Measurements from ENCODE around the gene PCBP2. TPM values are rescaled to one million over a fixed set of nuclear protein-coding genes. Genes with fewer than 3 reads are reported as not detected.

Gene PCBP2
- total and polyA plus RNA-seq, 10 of the 15 experiments (the other 5 are each of a cell fraction or from before 2014, with no cell fraction given): 109 to 803 (median 327) TPM

- TF ChIP-seq CTCF (IDR thresholded peaks at IDR 0.05 in 2 of 3, conservative IDR thresholded peaks at IDR 0.05 in 1 of 3; ENCODE audit: control insufficient read depth in 2 of 3, extremely low read depth in 1 of 3, insufficient read depth in 1 of 3, low read depth in 3 of 3, low read length in 3 of 3) (peak; percentile 92 to 97 (median 95)), NR2C1 (IDR thresholded peaks at IDR 0.05) (peak; percentile 100), USF2 (IDR thresholded peaks at IDR 0.05; ENCODE audit: borderline replicate concordance, low read depth, low read length) (no peak), RFX5 (IDR thresholded peaks at IDR 0.05; ENCODE audit: low read depth, low read length) (peak; percentile 19; the same call in 1 of the 2 replicates), MYB (IDR thresholded peaks at IDR 0.05; ENCODE audit: borderline replicate concordance, low read depth, low read length) (no peak), SMARCA5 (IDR thresholded peaks at IDR 0.05) (peak; percentile 84; the same call in 1 of the 2 replicates), ATF3 (IDR thresholded peaks at IDR 0.05; ENCODE audit: borderline replicate concordance, extremely low read depth, low read depth, low read length) (no peak), ZBED1 (IDR thresholded peaks at IDR 0.05; ENCODE audit: borderline replicate concordance) (no peak), CHD2 (IDR thresholded peaks at IDR 0.05; ENCODE audit: borderline replicate concordance, low read depth, low read length) (peak; percentile 67), CUX1 (IDR thresholded peaks at IDR 0.05; ENCODE audit: insufficient replicate concordance, low read depth, low read length) (peak; percentile 13), SIX5 (IDR thresholded peaks at IDR 0.05; ENCODE audit: low read depth, low read length, severe bottlenecking) (peak; percentile 67), E4F1 (IDR thresholded peaks at IDR 0.05; ENCODE audit: borderline replicate concordance, partially characterized antibody) (peak; percentile 72), SMAD5 (IDR thresholded peaks at IDR 0.05; ENCODE audit: low read depth) (no peak), RAD51 (IDR thresholded peaks at IDR 0.05) (peak; percentile 31; the same call in 1 of the 2 replicates), ELK1 (IDR thresholded peaks at IDR 0.05; ENCODE audit: low read depth, low read length) (peak; percentile 68), BACH1 (IDR thresholded peaks at IDR 0.05; ENCODE audit: borderline replicate concordance) (peak; percentile 85; the same call in 1 of the 2 replicates), TCF3 (IDR thresholded peaks at IDR 0.05; ENCODE audit: borderline replicate concordance, insufficient read depth, low read depth, low read length) (0 out of 2 replicates have a peak, but pooled peaks have one; percentile 58)
Measured at GRCh38 chr12:53451661-53452158, at the start of gene PCBP2 (continued).

Data from GM12878 (cell line).